Loucy (cell line): ENCODE results near the gene MACROD1.

Source experiments
- H2AFZ ChIP-seq: fragments of 200-600 bp; sonication (generic); 2 replicates; pipeline ENCODE4 v1.6.0; 2016; ENCODE audit warnings: antibody characterized with exemption, mild to moderate bottlenecking, low read length, moderate library complexity
- H3F3A ChIP-seq: fragments of 200-600 bp; 2 replicates; pipeline ENCODE4 v1.6.0; 2016; ENCODE audit warnings: antibody characterized with exemption, low read depth, mild to moderate bottlenecking
- H3K27me3 ChIP-seq: fragments of 200-600 bp; sonication (generic); 2 replicates; pipeline ENCODE4 v1.6.1; 2014; ENCODE audit warnings: low read length, mild to moderate bottlenecking; ENCODE audit not compliant: insufficient read depth, poor library complexity, severe bottlenecking
- H3K36me3 ChIP-seq: fragments of 200-600 bp; sonication (generic); 2 replicates; pipeline ENCODE4 v1.6.1; 2016; ENCODE audit warnings: low read length; ENCODE audit not compliant: insufficient read depth
- H3K4me1 ChIP-seq: fragments of 200-600 bp; sonication (generic); 2 replicates; pipeline ENCODE4 v1.5.1; 2014; ENCODE audit warnings: low read length, mild to moderate bottlenecking; ENCODE audit not compliant: insufficient read depth, poor library complexity, severe bottlenecking
- H3K4me2 ChIP-seq: fragments of 200-600 bp; sonication (generic); 2 replicates; pipeline ENCODE4 v1.6.0; 2014; ENCODE audit warnings: antibody characterized with exemption, low read length, low read depth, mild to moderate bottlenecking; ENCODE audit not compliant: poor library complexity, severe bottlenecking
- H3K4me3 ChIP-seq: fragments of 200-600 bp; sonication (generic); 2 replicates; pipeline ENCODE4 v1.5.1; 2014; ENCODE audit warnings: low read length, mild to moderate bottlenecking, mixed read lengths; ENCODE audit not compliant: poor library complexity, severe bottlenecking
- H3K79me2 ChIP-seq: fragments of 200-600 bp; sonication (generic); 2 replicates; pipeline ENCODE4 v1.6.1; 2014; ENCODE audit warnings: low read length; ENCODE audit not compliant: insufficient read depth
- H3K9ac ChIP-seq: fragments of 200-600 bp; sonication (generic); 2 replicates; pipeline ENCODE4 v1.6.0; 2014; ENCODE audit warnings: mild to moderate bottlenecking, low read depth, low read length, moderate library complexity; ENCODE audit not compliant: poor library complexity, severe bottlenecking
- H3K9me2 ChIP-seq: fragments of 200-600 bp; sonication (generic); replicated peaks from 2 replicates; pipeline ENCODE4 v1.6.1; 2016; ENCODE audit warnings: low read depth, low read length, mixed read lengths
- H3K9me3 ChIP-seq: fragments of 200-600 bp; sonication (generic); 2 replicates; pipeline ENCODE4 v1.6.1; 2014; ENCODE audit warnings: mild to moderate bottlenecking, antibody characterized with exemption, low read length, low read depth; ENCODE audit not compliant: insufficient read depth
- H4K20me1 ChIP-seq: fragments of 200-600 bp; sonication (generic); 2 replicates; pipeline ENCODE4 v1.6.0; 2014; ENCODE audit warnings: antibody characterized with exemption, low read length, mild to moderate bottlenecking; ENCODE audit not compliant: insufficient read depth, poor library complexity, severe bottlenecking
- EZH2phosphoT487 ChIP-seq: fragments of 200-600 bp; IDR thresholded peaks from 2 replicates; pipeline ENCODE4 v1.6.1; 2018; ENCODE audit warnings: antibody characterized with exemption, mild to moderate bottlenecking, moderate library complexity, borderline replicate concordance
- TF ChIP-seq, protein P1 (sequence below): fragments of 200-600 bp; sonication (generic); conservative IDR thresholded peaks from 2 replicates; pipeline ENCODE4 v1.5.1; 2014; ENCODE audit warnings: mild to moderate bottlenecking, antibody characterized with exemption, low read length

MACROD1 gene

DNA sequence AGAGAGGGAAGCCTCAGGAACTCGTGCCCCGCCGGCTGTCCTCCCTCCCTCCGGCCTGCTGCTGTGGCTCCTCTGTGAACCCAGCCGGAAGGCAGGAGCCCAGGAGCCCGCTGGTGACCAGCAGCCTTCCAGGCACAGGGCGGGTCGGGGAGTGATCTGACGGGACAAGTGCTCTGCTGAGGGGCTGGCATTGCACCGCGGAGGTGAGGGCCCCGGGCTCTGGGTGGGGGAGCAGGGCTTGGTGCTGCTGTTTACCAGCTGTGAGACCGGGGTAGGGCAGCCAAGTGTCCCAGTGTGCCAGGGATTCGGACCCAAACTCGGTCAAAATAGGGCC is 76.9 kb downstream of the MACROD1 start:
- Histone ChIP-seq H3K36me3 (no peaks in the 10 kb centered on the region), H3K4me2 (no peak overlapping the region), H3K79me2 (no peaks in the 10 kb centered on the region), H3F3A (no peaks in the 10 kb centered on the region), H2AFZ (no peak overlapping the region), H3K9me3 (no peaks in the 10 kb centered on the region), H3K4me3 (no peak overlapping the region), H4K20me1 (no peaks in the 10 kb centered on the region), H3K27me3 (no peaks in the 10 kb centered on the region), H3K9me2 (no peaks in the 10 kb centered on the region), H3K4me1 (peaks cover 31% of the 10 kb centered on the region), H3K9ac (no peak overlapping the region)
- TF ChIP-seq, protein P1, sequence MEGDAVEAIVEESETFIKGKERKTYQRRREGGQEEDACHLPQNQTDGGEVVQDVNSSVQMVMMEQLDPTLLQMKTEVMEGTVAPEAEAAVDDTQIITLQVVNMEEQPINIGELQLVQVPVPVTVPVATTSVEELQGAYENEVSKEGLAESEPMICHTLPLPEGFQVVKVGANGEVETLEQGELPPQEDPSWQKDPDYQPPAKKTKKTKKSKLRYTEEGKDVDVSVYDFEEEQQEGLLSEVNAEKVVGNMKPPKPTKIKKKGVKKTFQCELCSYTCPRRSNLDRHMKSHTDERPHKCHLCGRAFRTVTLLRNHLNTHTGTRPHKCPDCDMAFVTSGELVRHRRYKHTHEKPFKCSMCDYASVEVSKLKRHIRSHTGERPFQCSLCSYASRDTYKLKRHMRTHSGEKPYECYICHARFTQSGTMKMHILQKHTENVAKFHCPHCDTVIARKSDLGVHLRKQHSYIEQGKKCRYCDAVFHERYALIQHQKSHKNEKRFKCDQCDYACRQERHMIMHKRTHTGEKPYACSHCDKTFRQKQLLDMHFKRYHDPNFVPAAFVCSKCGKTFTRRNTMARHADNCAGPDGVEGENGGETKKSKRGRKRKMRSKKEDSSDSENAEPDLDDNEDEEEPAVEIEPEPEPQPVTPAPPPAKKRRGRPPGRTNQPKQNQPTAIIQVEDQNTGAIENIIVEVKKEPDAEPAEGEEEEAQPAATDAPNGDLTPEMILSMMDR = no peak
- TF ChIP-seq EZH2phosphoT487 = no peak

DNA sequence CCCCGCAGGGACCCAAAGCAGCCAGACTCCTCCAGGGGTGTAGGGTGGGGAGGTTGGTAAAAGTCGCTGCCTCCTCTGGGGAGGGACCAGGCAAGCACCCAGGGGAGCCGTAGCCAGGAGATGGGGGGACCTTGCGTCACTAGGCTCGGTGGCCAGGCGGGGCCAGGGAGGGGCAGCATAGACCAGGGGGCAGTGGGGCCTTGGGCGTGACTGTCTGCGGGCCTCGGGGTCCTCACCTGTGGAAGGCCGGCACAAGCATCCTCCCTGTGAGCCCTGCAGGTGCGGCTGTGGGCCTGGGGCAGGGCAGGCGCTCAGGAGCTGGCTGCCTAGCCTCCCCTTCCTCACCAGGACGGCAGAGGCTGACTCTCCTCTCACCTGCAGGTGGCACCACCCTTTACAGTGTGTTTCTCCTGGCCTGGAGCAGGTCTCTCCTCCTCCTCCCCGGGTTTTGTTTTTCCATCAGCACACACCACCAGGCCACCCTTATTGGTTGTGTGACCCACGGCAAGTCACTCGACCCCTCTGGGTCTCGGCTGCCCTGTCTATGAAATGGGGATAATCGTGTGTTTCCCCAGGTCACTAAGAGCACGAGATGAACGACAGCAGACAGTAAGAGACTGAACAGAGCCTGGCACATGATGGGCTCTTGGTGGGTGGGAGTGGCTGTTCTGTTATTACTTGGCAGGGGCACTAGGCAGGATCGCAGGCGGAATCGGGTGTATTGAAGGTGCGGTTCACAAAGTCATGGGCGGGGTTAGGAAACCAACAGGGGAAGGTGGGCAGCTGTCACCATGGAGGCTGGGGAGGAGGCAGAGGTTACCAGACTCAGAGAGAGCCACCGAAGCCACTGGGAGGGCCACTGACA is 77.5 kb downstream of the MACROD1 start:
- H3F3A ChIP-seq = no peaks in the 10 kb centered on the region
- no peak for TF ChIP-seq EZH2phosphoT487
- TF ChIP-seq, protein P1 = peak; percentile 49
- no peak overlapping the region for H3K9ac ChIP-seq
- H3K9me2 ChIP-seq = no peaks in the 10 kb centered on the region
- H4K20me1 ChIP-seq = no peaks in the 10 kb centered on the region
- no peaks in the 10 kb centered on the region for H3K27me3 ChIP-seq
- peaks cover 31% of the 10 kb centered on the region for H3K4me1 ChIP-seq
- H3K9me3 ChIP-seq = no peaks in the 10 kb centered on the region
- no peak overlapping the region for H3K4me2 ChIP-seq
- no peak overlapping the region for H3K4me3 ChIP-seq
- H2AFZ ChIP-seq = no peak overlapping the region
- H3K79me2 ChIP-seq = no peaks in the 10 kb centered on the region
- no peaks in the 10 kb centered on the region for H3K36me3 ChIP-seq

DNA sequence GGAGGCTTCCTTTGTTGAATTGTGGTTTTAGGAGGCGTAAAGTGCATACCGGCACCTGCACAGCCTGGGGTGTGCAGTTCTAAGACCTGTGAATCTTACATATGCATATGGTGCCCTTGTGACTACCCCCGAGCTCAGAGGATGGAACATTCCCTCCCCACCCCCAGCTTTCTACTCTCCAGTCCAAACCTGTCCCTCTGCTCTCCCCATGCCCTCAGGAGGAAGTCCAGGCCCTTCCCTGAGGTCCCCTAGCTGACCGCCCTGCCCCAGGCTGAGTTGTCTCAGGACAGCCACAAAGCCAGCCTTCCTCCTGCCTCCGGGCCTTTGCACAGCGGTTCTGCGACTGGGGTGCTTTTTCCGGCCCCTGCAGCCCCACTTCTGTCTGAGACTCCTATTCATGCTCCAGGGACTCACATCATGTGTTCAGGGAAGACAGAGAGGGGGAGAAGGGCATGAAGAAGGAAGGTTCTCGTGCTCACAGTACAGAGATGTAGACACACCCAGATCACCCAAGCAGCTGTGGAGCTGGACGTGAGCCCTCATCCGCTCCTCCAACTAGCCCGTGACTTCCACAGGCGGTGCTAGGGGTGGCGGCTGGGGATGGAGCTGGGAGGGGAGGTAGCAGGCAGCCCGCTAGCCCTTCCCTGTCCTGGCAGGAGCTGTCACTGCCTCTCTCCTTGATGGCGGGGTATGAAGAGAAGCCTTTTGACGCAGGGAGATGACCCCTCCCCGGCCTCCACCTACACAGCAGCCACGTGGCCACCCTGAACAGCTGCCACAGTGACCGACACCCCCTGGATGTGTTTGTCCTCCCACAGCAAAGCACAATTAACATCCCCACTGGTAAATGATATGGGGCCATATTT is 79.4 kb downstream of the MACROD1 start:
- Histone ChIP-seq H3K4me2 (no peak overlapping the region), H3K4me3 (no peak overlapping the region), H3K4me1 (peaks cover 31% of the 10 kb centered on the region), H3K36me3 (no peaks in the 10 kb centered on the region), H4K20me1 (no peaks in the 10 kb centered on the region), H3F3A (no peaks in the 10 kb centered on the region), H3K9me3 (no peaks in the 10 kb centered on the region), H2AFZ (no peak overlapping the region), H3K9ac (no peak overlapping the region), H3K79me2 (no peaks in the 10 kb centered on the region), H3K27me3 (no peaks in the 10 kb centered on the region), H3K9me2 (no peaks in the 10 kb centered on the region)
- TF ChIP-seq, protein P1 = no peak
- TF ChIP-seq EZH2phosphoT487 = no peak
